ENCODE measurements around the gene ZNF497.
"Not testable (repeated sequence)": the region's sequence is repeated elsewhere in the genome, so short reads cannot be mapped to it uniquely, and the experiment has no call there.

The ZNF497 gene

DNA sequence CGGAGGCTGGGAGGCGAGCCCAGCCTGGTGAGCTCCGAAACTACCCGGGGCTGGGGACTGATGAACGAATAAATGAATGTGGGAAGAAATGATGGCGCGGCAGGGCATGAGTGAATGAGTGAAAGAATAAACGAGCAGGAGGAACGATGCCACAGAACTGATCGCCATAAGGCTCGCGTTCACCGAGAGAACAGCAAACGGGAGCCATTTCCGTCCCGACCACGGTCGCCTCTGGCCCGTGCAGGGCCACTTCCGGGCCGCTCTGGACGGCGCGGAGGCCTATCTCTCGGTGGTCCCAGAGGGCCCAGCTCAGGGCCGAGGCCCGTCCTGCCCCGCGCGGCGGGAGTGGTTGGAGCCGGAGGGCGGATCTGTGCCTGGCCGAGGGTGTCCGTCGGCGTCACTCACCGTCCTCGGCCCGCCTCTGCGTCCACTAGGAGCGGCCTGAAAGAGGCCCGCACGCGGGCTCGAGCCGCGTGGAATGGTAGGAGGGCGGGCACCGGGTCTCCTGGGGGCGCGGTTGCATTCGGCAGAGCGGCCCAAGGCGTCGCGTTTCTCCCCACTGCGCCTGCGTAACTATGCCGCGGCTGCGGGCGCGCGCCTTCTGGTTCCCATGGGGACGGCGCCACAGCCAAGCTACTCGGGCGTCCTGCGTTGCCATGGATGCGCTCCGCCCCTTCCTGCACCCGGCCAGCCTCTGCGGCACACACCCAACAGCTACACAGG, at the start of gene ZNF497:
ZNF497 (minus strand) TSS at position 480 of the 723 bp plus-strand sequence. CDS start 5,116 bp downstream, outside the sequence.
- in situ Hi-C loops (cut with MboI; ENCODE audit: low sequenced_read_pairs): no loop called here

DNA sequence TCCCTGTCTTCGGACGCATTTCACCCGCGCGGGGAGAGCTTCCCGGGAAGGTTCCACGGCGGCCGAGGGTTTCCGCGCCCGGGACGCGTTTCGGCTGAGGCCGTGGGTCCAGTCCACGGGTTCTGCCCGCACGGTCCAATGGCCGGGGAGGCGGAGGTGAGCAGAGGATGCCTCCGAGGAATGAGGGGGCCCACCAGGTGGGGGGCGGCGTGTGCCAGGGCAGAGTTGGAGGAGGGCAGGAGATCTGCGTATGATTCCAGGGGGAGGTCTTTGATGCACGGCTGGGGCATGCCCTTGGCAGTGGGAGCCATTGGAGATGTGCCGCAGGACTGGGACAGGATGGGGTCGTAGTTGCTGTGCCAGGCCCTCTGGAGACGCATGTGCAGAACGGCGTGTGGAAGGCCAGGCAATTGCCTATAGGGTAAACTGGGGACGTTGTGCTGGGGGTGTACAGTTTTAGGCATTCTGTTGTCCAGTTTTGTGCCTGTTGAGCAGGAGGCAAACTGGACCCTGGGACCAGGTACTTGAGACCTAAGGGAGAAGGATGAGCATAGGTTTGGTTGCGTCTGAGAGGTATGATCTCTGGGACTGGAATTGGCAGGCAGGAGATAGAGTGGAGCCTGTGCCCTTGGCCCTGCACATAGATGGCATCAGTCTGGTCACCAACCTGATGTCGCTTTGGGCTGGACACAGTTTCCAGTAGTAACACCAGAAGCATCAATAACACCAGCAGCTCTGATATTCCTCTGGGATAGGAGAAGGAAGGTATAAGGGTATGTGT, 46.6 kb upstream of the ZNF497 start:
- in situ Hi-C loops (cut with MboI; ENCODE audit: low sequenced_read_pairs): no loop called here

DNA sequence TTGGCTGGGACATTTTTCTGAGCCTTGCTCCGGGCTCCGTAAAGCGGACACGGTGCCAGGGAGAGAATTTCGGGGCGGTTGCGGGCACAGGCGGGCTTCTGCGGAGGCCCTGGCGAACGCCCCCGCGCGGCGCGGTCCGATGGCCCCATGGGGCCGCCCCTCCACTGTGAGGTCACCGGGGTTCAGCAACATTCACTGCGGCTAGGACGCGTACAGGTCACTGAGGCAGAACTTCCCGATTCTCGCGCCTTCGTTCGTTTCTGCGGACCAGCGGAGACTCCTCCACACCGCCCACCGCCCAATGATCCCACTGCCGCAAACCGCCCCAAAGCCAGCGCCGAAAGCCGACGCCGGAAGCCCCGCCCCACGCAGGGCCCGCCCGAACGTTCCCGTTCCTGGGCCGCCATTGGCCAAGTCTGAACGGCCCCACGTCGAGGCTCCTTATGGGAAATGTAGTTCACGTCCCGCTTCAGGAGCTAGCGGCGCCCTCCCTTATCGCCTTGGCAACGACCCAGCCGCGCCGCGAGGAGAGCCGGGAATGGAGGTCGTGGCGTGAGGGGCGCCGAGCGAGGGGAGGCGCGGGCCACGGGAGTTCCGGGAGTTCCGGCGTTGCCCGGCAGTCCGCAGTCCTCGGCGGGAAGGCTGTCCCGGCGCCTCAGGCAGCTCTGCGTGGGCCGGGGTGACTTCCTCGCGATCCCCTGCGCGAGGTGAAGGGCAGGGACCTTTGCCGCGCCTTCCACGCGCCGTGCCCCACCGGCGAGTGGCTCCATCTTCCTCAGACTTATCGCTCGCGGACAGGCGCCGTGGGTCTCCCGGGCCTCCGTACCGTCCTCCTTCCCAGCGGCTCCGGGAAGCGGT, 45.8 kb upstream of the ZNF497 start, which contains the start of gene ZNF584:
ZNF584 (plus strand) TSS at position 498 of the 858 bp plus-strand sequence. CDS start 499 bp downstream, outside the sequence.
- in situ Hi-C loops (cut with MboI; ENCODE audit: low sequenced_read_pairs): no loop called here

DNA sequence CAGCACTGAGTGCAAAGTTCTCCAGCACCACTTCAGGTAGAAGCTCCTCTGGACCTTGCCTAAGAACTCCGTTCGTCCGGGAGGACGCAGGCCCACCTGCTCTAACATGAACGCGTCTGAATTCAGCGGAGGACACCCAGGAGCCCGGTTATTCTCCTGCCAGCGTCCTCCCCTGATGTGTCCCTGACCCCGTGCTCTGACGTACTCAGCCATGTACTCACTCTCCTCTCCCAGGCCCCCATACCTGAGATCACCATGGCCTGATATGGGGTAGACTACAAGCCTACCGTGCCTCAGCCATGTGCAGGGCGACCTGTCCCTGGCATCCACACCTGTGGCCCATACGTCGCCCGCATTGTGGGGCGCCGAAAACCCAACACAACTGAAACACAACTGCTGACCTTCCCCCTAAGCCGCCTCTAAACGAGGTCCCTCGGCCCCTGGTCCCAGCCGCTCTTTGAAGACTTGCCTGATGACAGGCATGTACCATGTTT, 45.2 kb upstream of the ZNF497 start:
- in situ Hi-C loops (cut with MboI; ENCODE audit: low sequenced_read_pairs): no loop called here

DNA sequence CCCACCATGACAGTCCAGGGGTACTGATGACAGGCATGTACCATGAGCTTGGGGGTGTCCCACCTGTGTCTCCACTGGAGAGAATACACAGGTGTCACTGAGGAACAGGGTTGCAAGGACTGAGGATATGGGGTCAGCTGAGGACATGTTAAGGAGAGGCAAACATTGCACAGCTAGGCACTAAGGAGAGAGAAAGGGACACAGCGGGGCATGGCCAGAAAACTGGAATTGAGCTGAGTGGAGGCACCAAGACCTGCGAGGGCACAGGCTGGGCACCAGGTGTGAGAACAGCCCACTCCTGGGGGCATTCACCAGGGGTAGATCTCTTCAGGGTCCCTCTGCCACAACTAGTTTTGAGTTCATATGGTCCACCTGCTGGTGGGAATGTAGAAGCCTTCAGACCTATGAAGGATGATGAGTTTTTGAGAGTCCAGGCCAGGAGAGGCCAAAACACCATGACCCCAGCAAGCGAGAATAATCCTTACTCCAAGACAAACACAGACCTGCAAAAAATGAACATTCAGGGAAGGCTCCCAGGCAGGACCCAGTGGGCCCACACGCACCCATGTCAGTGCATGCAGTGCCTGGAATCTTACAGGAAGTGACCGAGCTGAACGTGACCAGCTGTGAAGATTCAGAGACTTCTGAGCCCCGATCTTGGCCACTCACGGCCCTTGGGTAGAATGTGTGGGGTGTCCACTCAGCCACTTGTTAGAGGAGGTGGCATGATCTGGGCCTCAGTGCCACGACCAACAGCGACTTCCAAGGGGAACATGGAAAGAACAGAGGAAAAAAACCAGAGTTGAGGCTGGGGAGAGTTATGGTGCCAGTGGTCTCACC, 44.5 kb upstream of the ZNF497 start:
- in situ Hi-C loops (cut with MboI; ENCODE audit: low sequenced_read_pairs): no loop called here

DNA sequence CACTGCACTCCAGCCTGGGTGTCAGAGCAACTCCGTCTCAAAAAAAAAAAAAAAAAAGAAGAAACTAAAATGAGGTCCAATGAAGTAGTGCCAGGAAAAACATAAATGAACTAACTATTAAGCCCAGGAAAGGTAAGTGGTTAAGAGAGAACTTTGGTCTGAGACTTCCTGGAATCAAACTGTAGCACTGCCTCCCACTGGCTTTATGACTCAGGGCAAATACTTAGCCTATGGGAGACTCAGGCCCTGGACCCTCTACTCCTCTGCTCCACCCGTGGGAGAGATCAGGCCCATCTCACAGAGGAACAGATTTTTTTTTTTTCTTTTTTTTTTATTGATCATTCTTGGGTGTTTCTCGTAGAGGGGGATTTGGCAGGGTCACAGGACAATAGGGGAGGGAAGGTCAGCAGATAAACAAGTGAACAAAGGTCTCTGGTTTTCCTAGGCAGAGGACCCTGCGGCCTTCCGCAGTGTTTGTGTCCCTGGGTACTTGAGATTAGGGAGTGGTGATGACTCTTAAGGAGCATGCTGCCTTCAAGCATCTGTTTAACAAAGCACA, 41.4 kb upstream of the ZNF497 start:
- in situ Hi-C loops (cut with MboI; ENCODE audit: low sequenced_read_pairs): not testable (repeated sequence)

DNA sequence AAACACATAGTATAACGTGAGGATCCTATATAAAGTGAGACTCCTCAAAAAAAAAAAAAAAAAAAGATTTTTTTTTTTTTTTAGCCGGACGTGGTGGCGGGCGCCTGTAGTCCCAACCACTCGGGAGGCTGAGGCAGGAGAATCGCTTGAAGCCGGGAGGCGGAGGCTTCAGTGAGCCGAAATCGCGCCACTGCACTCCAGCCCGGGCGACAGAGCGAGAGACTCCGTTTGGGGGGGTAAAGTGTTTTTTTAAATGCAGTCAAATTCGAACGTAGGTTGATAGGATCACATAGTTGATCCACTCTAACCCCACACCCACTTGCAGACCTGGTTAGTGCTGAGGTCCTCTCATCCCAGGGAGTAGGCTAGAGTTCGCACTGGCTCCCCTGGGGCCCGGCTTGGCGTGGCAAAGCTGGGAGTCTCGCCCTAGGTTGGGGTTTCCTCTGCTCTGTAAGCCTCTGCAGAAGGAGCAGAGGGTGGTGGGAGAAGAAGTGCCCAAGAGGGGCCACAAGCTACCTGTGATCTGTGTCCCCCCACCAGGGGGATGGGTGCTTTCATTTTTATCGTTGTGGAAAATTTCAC, 39.4 kb upstream of the ZNF497 start:
- in situ Hi-C loops (cut with MboI; ENCODE audit: low sequenced_read_pairs): no loop called here

DNA sequence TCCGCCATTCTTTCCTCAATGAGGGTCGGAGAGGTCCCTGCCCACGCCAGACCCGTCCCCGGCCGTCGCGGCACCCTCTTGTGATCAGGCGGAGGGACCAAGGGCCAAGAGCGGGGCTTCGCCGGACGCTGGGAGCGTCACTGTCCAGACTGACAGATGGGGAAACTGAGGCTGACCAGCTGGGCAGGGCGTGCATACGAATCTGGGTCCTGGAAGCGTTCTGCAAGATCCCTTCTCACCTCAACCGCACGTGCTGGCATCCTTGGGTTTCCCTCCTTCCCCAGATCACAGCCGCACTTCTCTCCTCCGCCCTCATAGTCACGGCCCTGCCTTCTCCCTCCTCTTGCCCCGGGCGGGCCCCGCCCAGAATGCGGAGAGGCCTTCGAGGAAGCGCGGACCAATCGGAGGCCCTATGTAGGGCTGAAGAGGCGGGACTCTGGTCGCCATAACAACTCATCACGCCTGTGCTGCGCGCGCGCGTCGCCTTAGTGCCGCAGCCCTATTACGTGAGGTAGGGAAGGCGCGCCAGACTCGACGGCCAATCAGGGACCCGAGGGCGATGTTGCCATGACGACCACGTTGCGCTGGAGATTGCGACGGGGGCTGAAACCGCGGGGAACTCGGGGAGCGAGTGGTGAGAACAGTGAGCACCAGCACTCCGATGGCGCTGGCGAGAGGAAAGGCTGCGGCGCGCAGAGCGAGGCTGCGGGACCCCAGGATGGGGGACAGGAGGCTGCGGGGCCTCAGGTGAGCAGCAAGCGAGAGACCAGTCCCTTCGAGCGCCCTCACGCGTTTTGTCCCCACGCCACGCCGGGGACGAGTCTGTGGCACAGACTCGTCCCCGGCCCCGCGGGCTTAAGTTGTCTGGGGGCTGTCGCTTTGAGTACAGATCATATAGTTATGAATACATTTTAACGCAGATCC, 38.6 kb upstream of the ZNF497 start:
- in situ Hi-C loops (cut with MboI; ENCODE audit: low sequenced_read_pairs): no loop called here

DNA sequence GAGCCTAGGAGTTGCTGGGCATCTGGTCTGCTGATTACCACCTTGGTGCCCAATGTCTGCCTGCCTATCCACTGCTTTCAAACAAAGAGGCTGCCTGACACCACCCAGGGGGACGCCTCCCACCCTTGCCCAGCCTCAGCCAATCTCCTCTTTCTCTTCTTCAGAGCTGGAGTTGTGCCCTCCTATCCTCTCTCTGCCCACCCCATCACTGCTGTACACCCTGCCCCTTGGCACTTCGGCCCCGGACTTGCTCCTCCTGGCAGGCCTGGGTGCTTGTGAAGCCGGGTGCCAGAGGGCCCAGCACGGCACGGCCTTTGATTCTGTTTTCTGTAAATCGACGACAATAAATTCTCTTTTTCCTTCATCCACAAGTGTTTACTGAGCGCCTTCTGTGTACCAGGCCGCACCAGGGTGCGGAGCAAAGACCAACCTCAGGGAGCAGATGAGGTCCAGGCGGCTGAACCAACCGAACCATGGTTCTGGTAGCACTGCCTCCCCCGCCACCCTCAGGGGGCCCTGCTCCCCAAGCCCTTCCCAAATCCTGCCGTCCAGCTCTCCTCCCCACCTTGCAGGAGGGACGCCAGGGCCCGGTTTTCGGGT, 37.9 kb upstream of the ZNF497 start:
- in situ Hi-C loops (cut with MboI; ENCODE audit: low sequenced_read_pairs): no loop called here

DNA sequence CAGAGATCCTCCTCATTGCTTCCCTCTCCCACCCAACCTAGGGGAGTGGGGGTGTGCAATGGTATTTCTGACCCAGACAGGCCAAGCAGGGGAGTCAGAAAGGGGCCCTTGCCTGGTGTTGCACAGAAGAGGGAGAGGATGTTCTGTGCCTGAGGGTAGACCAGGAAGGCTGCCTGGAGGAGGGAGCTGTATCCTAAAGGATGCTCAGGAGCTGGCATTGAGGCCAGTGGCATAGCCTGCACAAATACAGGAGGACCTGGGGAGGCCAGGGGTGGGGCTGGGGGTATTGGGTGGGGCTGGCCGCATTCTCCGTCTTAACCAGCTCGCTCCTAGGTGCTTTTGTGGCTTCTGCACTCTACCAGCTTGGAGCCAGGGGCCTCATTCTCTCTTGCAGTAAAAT, 37.4 kb upstream of the ZNF497 start:
- in situ Hi-C loops (cut with MboI; ENCODE audit: low sequenced_read_pairs): no loop called here

DNA sequence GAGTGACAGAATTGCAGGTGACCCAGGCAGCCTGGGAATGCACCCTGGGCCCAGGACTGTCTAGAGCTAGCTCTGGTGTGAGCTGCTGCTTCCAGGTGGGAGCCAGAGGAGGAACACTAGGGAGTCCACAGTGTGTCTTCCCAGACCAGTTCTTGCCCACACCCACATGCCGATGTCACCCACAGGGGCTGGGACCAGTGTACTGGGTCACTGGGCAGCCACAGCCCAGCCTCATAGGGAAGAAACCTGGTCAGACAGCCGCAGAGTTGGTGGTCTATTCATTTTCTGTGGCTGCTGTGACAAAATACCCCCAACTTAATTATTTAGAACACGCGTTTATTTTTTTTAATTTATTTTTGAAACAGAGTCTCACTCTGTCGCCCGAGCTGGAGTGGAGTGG, 36.0 kb upstream of the ZNF497 start:
- in situ Hi-C loops (cut with MboI; ENCODE audit: low sequenced_read_pairs): no loop called here

DNA sequence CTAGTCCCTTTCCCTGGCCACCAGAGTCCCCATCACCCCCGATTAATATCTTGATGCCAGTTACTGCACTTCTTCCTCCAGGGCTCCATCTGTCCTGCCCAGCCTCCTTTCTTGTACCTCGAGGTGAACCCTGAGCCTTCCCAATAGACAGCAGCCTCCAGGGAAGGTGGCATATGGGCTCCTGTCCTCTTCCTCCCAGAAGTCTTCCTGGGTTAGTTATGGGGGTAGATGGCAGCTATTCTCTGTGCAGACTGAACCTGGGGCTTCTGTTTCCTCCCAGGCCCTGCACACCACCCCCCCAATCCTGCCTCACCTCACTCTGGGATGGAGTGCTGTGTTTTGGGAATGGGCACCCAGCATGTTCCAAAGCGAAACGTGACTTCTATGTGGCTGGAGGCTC, 35.5 kb upstream of the ZNF497 start:
- in situ Hi-C loops (cut with MboI; ENCODE audit: low sequenced_read_pairs): no loop called here

DNA sequence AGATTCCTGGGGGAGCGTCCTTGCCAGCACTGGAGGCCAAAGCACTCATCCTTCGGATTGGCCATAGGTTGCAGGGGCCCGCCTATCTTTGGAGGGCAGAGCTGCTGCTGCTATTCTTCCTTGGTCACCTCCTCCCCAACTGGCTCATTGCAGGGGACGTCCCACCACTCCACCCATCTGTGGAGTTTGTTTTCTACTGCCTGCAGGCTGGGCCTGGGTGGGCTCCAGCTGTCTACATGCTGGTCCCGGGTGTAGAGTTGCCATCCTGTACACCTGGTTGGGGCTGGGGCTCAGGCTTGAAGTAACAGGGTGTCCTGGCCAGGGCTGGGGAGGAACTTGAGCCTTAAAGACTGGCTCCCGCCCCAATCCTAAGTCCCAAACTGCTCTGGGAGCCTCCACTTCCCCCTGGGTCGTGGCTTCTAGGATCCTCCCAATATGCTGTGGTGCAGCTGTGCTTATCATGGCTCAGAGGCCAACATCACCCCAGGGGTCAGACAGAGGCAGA, 35.0 kb upstream of the ZNF497 start:
- in situ Hi-C loops (cut with MboI; ENCODE audit: low sequenced_read_pairs): no loop called here

DNA sequence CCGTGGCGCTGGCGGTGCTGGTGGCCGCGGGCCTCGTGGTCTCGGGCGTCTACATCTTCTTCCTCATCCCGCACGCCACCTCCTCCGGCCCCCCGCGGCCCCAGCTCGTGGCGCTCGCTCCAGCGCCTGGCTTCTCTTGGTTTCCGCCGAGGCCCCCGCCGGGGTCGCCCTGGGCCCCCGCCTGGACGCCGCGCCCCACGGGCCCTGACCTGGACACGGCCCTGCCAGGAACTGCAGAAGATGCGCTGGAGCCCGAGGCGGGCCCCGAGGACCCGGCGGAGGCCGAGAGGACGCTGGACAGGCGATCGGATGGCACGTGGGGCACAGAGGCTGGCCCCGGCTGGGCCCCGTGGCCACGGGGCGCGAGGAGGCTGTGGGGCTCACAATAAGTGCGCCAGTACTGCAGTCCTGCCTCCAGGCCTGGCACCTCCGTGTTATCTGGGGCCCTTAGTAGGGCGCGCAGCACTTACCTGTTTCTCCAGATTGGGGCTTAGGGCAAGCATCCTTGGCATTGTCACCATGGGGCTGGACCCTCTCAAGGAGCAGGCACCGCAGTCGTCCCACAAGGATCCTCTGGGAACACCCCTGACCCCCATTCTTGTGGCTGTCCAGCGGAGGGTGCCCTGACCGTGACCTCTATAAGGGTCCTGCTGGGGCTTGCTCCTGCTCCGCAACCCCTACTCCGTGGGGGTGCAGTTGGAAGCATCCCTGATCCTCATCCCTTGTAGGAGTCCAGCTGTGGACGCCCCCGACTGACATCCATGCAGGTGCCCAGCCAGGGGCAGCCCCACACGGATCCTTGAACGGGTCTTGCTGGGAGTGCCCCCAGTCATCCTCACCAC, 34.4 kb upstream of the ZNF497 start:
- in situ Hi-C loops (cut with MboI; ENCODE audit: low sequenced_read_pairs): no loop called here

DNA sequence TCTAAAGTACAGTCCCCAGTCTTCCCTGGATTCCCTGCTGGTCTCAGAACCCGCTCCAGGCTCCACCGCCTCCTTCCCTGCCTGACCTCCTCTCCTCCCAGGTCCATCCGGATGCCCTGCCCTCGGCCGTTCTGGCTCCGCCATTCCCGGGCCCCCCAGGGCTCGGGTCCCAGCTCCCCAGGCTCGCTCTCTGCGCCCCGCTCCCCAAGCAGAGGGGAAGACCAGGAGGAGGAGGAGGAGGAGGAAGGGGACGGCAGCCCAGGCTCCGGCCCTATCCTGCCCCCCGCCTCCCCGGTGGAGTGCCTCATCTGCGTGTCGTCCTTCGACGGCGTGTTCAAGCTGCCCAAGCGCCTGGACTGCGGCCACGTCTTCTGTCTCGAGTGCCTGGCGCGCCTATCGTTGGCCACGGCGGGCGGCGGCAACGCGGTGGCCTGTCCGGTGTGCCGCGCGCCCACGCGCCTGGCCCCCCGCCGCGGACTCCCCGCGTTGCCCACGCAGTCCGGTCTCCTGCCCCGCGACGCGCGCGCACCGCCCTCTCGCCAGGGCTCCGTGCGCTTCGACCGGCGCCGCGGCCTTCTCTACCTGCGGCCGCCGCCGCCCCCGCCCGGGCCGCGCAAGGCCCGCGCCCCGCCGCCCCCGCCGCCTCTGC, 33.6 kb upstream of the ZNF497 start:
- in situ Hi-C loops (cut with MboI; ENCODE audit: low sequenced_read_pairs): no loop called here

DNA sequence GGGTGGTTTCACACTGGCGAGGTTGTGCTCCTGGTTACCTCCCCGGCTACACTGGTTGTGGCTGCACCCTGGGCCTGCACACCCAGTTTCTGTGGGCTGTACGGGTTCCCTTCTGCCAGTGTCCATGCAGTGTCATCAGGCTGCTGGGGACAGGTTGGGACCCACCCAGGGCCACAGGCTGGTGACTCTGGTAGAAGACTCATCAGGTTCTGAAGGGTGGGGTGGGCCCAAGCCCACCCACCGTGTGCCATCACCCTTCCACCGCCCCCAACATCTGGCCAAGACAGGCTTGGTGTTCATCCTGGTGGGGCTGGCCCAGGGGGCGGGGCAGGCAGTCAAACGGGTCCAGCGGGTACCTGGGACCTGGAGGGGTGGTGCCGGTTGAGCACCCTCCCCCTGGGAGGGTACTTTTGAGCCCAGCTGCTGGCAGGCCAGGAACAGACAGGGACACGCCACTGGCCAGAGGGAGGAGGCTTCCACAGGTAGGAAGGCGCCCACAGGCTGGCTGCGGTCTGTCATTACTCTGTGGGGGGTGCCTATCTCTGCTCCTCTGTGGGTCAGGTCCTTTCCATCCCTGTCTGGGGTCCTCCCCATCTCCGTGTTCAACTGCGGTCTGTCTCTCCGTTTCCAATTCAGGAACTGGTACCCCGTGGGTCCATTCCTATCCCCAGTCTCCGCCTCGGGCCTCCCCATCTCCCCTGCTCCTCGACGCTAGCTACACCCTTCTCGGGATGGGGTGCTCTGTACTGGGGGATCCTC, 32.8 kb upstream of the ZNF497 start, which contains the start of gene RNF225:
RNF225 (plus strand) TSS at position 437 of the 759 bp plus-strand sequence. CDS start 434 bp downstream, outside the sequence.
- in situ Hi-C loops (cut with MboI; ENCODE audit: low sequenced_read_pairs): no loop called here
